OCI-LY7 (cell line): ENCODE data around the gene CIAPIN1.

Experiments
- EZH2phosphoT487 ChIP-seq: fragments of 200-600 bp; sonication (generic); IDR thresholded peaks from 2 replicates; pipeline ENCODE4 v1.6.1; 2018; ENCODE audit warnings: low read depth, borderline replicate concordance, mild to moderate bottlenecking, mixed run types, antibody characterized with exemption, low read length, moderate library complexity, mixed read lengths
- TF ChIP-seq, protein P1 (sequence below): fragments of 200-600 bp; sonication (generic); conservative IDR thresholded peaks from 2 replicates; pipeline ENCODE4 v1.5.1; 2014; ENCODE audit warnings: mild to moderate bottlenecking, antibody characterized with exemption, low read length, moderate library complexity, mixed read lengths

GRCh38 chr16:57473176-57473840 is 26.1 kb upstream of the CIAPIN1 start:
- TF ChIP-seq, protein P1, sequence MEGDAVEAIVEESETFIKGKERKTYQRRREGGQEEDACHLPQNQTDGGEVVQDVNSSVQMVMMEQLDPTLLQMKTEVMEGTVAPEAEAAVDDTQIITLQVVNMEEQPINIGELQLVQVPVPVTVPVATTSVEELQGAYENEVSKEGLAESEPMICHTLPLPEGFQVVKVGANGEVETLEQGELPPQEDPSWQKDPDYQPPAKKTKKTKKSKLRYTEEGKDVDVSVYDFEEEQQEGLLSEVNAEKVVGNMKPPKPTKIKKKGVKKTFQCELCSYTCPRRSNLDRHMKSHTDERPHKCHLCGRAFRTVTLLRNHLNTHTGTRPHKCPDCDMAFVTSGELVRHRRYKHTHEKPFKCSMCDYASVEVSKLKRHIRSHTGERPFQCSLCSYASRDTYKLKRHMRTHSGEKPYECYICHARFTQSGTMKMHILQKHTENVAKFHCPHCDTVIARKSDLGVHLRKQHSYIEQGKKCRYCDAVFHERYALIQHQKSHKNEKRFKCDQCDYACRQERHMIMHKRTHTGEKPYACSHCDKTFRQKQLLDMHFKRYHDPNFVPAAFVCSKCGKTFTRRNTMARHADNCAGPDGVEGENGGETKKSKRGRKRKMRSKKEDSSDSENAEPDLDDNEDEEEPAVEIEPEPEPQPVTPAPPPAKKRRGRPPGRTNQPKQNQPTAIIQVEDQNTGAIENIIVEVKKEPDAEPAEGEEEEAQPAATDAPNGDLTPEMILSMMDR = no peak
- no peak for TF ChIP-seq EZH2phosphoT487
